Endothelial cell of umbilical vein (primary cell): ENCODE data around the gene PRDM16. TPM values are rescaled to one million over a fixed set of nuclear protein-coding genes. Genes with fewer than 3 reads are reported as not detected.

Source experiments
- BruUV-seq: library from RNA; stranded (reverse); fragments of 400-500 nt; replicated peaks from 2 replicates; lab custom pipeline; 2021; lab: Mats Ljungman, UMichigan
- CTCF ChIA-PET: fragments of 300-600, 350-600 bp; sonication (Branson Sonifier 250); formaldehyde crosslinking; loops from one replicate; lab custom pipeline; 2021; ENCODE audit warnings: antibody characterized with exemption, inconsistent platforms; lab: Charles Lee
- POLR2A ChIA-PET: fragments of 300-600, 350-600 bp; sonication (Branson Sonifier 250); formaldehyde crosslinking; loops from one replicate; lab custom pipeline; 2021; ENCODE audit warnings: antibody characterized with exemption, inconsistent platforms; lab: Charles Lee
- DNase-seq: peaks from one replicate; pipeline ENCODE4 v3.0.0-alpha.2; 2011; ENCODE audit warnings: low read depth, low spot score
- FAIRE-seq: peaks from 2 replicates; lab custom pipeline; 2011; peaks lifted over from hg19 to GRCh38; lab: Jason Lieb, UNC
- H2AFZ ChIP-seq: 2 replicates; pipeline ENCODE4 v1.6.0; 2012; ENCODE audit warnings: low read depth, low read length, control low read depth, inconsistent platforms
- H3K27ac ChIP-seq: 2 replicates; pipeline ENCODE4 v1.5.1; 2011; ENCODE audit warnings: low read depth, mild to moderate bottlenecking, control low read depth, low read length, moderate library complexity; ENCODE audit not compliant: insufficient read depth
- H3K27me3 ChIP-seq, 2 experiments: 2 replicates each; pipeline versions ENCODE4 v1.6.0 to v1.6.1; 2011; ENCODE audit warnings: low read length in 2 of 2, mixed read lengths in 1 of 2; ENCODE audit not compliant: control insufficient read depth in 2 of 2, insufficient read depth in 2 of 2
- H3K36me3 ChIP-seq, 2 experiments: 2 replicates in 1 of 2; 3 replicates in 1 of 2; pipeline ENCODE4 v1.5.1; 2011; ENCODE audit warnings: low read length in 2 of 2, mild to moderate bottlenecking in 1 of 2, moderate library complexity in 1 of 2; ENCODE audit not compliant: control insufficient read depth in 2 of 2, insufficient read depth in 2 of 2; ENCODE audit errors: extremely low read depth in 1 of 2
- H3K4me1 ChIP-seq: 3 replicates; pipeline ENCODE4 v1.5.1; 2011; ENCODE audit warnings: mild to moderate bottlenecking, low read length; ENCODE audit not compliant: control insufficient read depth, insufficient read depth; ENCODE audit errors: extremely low read depth
- H3K4me2 ChIP-seq: 2 replicates; pipeline ENCODE4 v1.6.1; 2011; ENCODE audit warnings: low read length, control low read depth, mixed read lengths; ENCODE audit not compliant: insufficient read depth
- H3K4me3 ChIP-seq, 3 experiments: fragments of 200-600 bp in 1 of 3; sonication (generic), shearing (Covaris generic) in 1 of 3; replicated peaks in 1 of 3; 2 replicates each; pipeline ENCODE4 v1.5.1; 2011 to 2016; ENCODE audit warnings: control low read depth in 3 of 3, low read length in 3 of 3, mild to moderate bottlenecking in 2 of 3, inconsistent platforms in 1 of 3, low read depth in 1 of 3, moderate library complexity in 1 of 3; ENCODE audit not compliant: insufficient read depth in 1 of 3
- H3K79me2 ChIP-seq: 2 replicates; pipeline ENCODE4 v1.6.0; 2012; ENCODE audit warnings: low read length, inconsistent platforms; ENCODE audit not compliant: control insufficient read depth, insufficient read depth
- H3K9ac ChIP-seq: replicated peaks from 2 replicates; pipeline ENCODE3; 2011; ENCODE audit warnings: low read length, control low read depth; ENCODE audit not compliant: insufficient read depth; ENCODE audit errors: extremely low read depth
- H3K9me1 ChIP-seq: replicated peaks from 3 replicates; pipeline ENCODE4 v1.6.0; 2011; ENCODE audit warnings: mild to moderate bottlenecking, low read length; ENCODE audit not compliant: control insufficient read depth, insufficient read depth; ENCODE audit errors: extremely low read depth
- H3K9me3 ChIP-seq: replicated peaks from 2 replicates; pipeline ENCODE4 v1.5.1; 2012; ENCODE audit warnings: low read length, inconsistent platforms; ENCODE audit not compliant: control insufficient read depth, insufficient read depth
- H4K20me1 ChIP-seq: replicated peaks from 2 replicates; pipeline ENCODE3; 2011; ENCODE audit warnings: mild to moderate bottlenecking, low read length; ENCODE audit not compliant: control insufficient read depth, insufficient read depth; ENCODE audit errors: extremely low read depth
- EZH2 ChIP-seq: IDR thresholded peaks from 2 replicates; pipeline ENCODE4 v1.6.1; 2012; ENCODE audit warnings: borderline replicate concordance, low read depth, mild to moderate bottlenecking, moderate library complexity, low read length, inconsistent platforms; ENCODE audit not compliant: severe bottlenecking
- FOS ChIP-seq: IDR thresholded peaks from 2 replicates; pipeline ENCODE4 v1.6.1; 2011; ENCODE audit warnings: mild to moderate bottlenecking, low read length, moderate library complexity, borderline replicate concordance; ENCODE audit not compliant: insufficient read depth
- GATA2 ChIP-seq: IDR thresholded peaks from 2 replicates; pipeline ENCODE4 v1.7.0; 2011; ENCODE audit warnings: low read depth, mild to moderate bottlenecking, moderate library complexity, mixed read lengths, low read length; ENCODE audit not compliant: insufficient read length, insufficient read depth
- JUN ChIP-seq: IDR thresholded peaks from 2 replicates; pipeline ENCODE4 v1.6.1; 2011; ENCODE audit warnings: borderline replicate concordance, low read depth; ENCODE audit not compliant: insufficient read length, insufficient read depth
- MYC ChIP-seq: IDR thresholded peaks from one replicate; pipeline ENCODE4 v1.6.1; 2011; ENCODE audit warnings: mild to moderate bottlenecking, low read depth, low read length
- POLR2A ChIP-seq: IDR thresholded peaks from 2 replicates; pipeline ENCODE4 v1.6.1; 2012; ENCODE audit warnings: low read depth, mild to moderate bottlenecking, control low read depth, low read length
- dilution Hi-C: fragments of 300-500 bp; cut with MboI; formaldehyde crosslinking; loops from one replicate; pipeline ENCODE4 v1.15.0; 2019; ENCODE audit warnings: low sequenced_read_pairs; ENCODE audit not compliant: extremely low pct_ligation_motif_present
- intact Hi-C: fragments of 100-400 bp; cut with micrococcal nuclease; formaldehyde crosslinking; loops from one replicate; pipeline ENCODE4 v1.10.0; 2022
- polyA plus RNA-seq, 4 experiments: library from polyadenylated mRNA; depleted of rRNA in 3 of 4; stranded (reverse) in 3 of 4; unstranded in 1 of 4; fragments of >200 nt; gene quantifications; 2 replicates each; pipeline versions ENCODE4 v1.2.1 to v1.2.3, GENCODE V29; 2011 to 2012; ENCODE audit warnings: missing spikeins in 1 of 4
- total RNA-seq: library from RNA; stranded (reverse); gene quantifications from 2 replicates; pipeline ENCODE4 v1.2.3, GENCODE V29; 2021
- TF ChIP-seq, protein P1 (sequence below), 2 donors: IDR thresholded peaks; 1 replicate in 1 of 2; 2 replicates in 1 of 2; pipeline ENCODE4 v1.5.1; 2011; ENCODE audit warnings: low read length in 2 of 2, mild to moderate bottlenecking in 2 of 2, moderate library complexity in 2 of 2, control low read depth in 1 of 2, inconsistent platforms in 1 of 2, low read depth in 1 of 2; ENCODE audit not compliant: insufficient read depth in 1 of 2; ENCODE audit errors: extremely low read depth in 1 of 2
- TF ChIP-seq, protein P2 (sequence below): IDR thresholded peaks from 2 replicates; pipeline ENCODE4 v1.6.1; 2011; ENCODE audit not compliant: insufficient read depth, insufficient read length

Gene PRDM16
- total and polyA plus RNA-seq, 2 donors (not counting 3 experiments of a cell fraction or from before 2014, with no cell fraction given), result not detected

DNA sequence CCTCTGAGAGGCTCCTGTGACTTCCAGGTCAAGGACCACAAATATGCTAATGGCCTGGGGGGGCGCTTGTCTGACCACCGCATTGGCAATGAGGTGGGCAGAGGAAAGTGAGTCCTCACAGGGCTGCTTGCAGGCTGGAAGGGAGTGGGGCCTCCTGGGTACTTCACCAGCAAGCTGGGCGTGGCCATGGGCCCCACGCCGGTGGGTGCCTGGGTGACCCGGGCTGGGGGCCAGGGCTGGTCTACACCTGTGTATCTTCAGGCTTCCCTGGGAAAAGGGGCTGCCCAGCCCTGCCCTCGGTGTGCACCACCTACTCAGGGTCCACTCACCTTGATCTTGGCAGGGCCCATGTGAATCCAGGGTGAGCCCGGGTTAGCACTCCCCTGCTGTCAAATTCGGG lies 167.4 kb downstream of the PRDM16 start:
- no peaks in the 10 kb centered on the region for H3K4me1 ChIP-seq
- DNase-seq, result no peak
- no peak overlapping the region for H3K4me2 ChIP-seq
- H2AFZ ChIP-seq, result no peak overlapping the region
- no TSS peak for BruUV-seq
- H3K36me3 ChIP-seq, result no peaks in the 10 kb centered on the region
- no peaks in the 10 kb centered on the region for H3K79me2 ChIP-seq
- no peak for TF ChIP-seq EZH2
- TF ChIP-seq JUN, result no peak
- TF ChIP-seq, protein P1, sequence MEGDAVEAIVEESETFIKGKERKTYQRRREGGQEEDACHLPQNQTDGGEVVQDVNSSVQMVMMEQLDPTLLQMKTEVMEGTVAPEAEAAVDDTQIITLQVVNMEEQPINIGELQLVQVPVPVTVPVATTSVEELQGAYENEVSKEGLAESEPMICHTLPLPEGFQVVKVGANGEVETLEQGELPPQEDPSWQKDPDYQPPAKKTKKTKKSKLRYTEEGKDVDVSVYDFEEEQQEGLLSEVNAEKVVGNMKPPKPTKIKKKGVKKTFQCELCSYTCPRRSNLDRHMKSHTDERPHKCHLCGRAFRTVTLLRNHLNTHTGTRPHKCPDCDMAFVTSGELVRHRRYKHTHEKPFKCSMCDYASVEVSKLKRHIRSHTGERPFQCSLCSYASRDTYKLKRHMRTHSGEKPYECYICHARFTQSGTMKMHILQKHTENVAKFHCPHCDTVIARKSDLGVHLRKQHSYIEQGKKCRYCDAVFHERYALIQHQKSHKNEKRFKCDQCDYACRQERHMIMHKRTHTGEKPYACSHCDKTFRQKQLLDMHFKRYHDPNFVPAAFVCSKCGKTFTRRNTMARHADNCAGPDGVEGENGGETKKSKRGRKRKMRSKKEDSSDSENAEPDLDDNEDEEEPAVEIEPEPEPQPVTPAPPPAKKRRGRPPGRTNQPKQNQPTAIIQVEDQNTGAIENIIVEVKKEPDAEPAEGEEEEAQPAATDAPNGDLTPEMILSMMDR (IDR thresholded peaks at IDR 0.05; ENCODE audit: extremely low read depth in 1 of 2, insufficient read depth in 1 of 2, low read depth in 1 of 2, low read length in 2 of 2), result no peak
- TF ChIP-seq, protein P2, sequence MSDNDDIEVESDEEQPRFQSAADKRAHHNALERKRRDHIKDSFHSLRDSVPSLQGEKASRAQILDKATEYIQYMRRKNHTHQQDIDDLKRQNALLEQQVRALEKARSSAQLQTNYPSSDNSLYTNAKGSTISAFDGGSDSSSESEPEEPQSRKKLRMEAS, result no peak
- TF ChIP-seq MYC, result no peak
- TF ChIP-seq POLR2A, result no peak
- no peak for TF ChIP-seq FOS
- TF ChIP-seq GATA2, result no peak
- no peak overlapping the region for H3K27ac ChIP-seq
- intact Hi-C loops, result no loop called here
- no peak for FAIRE-seq
- no peaks in the 10 kb centered on the region for H3K9me3 ChIP-seq
- H3K27me3 ChIP-seq, result no peaks in the 10 kb centered on the region
- POLR2A ChIA-PET, result no interaction called here
- H3K4me3 ChIP-seq, result no peak overlapping the region
- H3K9me1 ChIP-seq, result no peaks in the 10 kb centered on the region
- no peak overlapping the region for H3K9ac ChIP-seq
- CTCF ChIA-PET, result no interaction called here
- no peaks in the 10 kb centered on the region for H4K20me1 ChIP-seq
- dilution Hi-C loops, result no loop called here
